Renal cortex interstitium (tissue), 11 donors: Measurements from ENCODE around the gene ZNF500. TPM values are rescaled to one million over a fixed set of nuclear protein-coding genes. Genes with fewer than 3 reads are reported as not detected.

Source experiments
- DNase-seq, 11 donors: peaks; one replicate each; pipeline ENCODE4 v3.0.0-alpha.2; 2013; ENCODE audit warnings: low read depth in 9 of 11, low spot score in 4 of 11; ENCODE audit errors: extremely low read depth in 1 of 11
- polyA plus RNA-seq, 3 donors: library from polyadenylated mRNA; unstranded; fragments of 120-200 nt; gene quantifications; one replicate each; pipeline ENCODE4 v1.2.1, GENCODE V29; 2013; ENCODE audit not compliant: insufficient read length in 3 of 3

ZNF500 gene
- polyA plus RNA-seq, 3 donors = 12.7 to 20.5 (median 18.5) TPM

DNA sequence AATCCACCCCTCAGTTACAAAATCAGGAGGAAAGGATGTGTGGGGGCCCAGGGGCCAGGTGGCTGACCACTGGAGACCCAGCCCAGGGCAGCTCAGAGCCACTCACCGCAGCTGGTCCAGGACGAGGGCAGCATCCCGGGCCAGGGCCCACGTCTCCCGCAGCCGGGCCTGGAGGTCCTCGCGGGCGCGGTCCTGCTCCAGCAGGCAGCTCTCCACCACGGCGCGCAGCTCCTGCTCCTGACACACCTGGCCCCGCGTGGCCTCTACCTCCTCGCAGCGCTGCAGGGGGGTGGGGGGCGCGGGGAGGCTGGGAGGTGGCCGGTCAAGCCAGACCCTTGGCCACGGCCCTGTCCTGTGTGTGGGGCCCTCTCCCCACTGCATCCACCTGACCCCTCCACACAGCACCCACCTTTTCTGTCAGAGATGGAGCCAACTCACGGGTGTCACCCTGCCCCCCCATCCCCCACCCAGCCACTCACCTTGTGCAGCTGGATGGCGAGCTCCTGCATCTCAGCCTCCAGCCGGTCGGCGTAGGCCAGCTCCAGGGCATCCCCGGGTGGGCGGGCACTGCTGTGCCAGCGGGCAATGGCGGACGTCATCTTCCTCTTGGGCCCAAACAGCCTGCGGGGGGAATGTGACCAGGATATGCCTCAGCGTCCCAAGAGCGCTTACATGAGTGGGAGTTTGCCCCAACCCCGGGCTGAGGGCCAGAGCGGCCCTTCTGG is 68.5 kb downstream of the ZNF500 start:
- no peak for DNase-seq

Other genes starting within 250 kb of the ZNF500 start
- gene CDIP1, start 228.4 kb downstream of the ZNF500 start, polyA plus RNA-seq = 10 to 100 TPM; 27.9 to 33.2 (median 31.3) TPM
- under 1 TPM; 0.16 to 0.27 (median 0.24) TPM for gene C16orf96, start 210.8 kb downstream of the ZNF500 start, polyA plus RNA-seq
- 10 to 100 TPM; 11.6 to 31.8 (median 23.5) TPM for gene UBALD1, start 152.3 kb downstream of the ZNF500 start, polyA plus RNA-seq
- 10 to 100 TPM; 42.5 to 68.9 (median 51.9) TPM for gene MGRN1, start 142.3 kb downstream of the ZNF500 start, polyA plus RNA-seq
- 10 to 100 TPM; 33.9 to 53.0 (median 43.9) TPM for gene NUDT16L1, start 73.6 kb downstream of the ZNF500 start, polyA plus RNA-seq
- 10 to 100 TPM; 22.5 to 34.3 (median 23.0) TPM for gene ANKS3, start 32.9 kb downstream of the ZNF500 start, polyA plus RNA-seq
- 1 to 10 TPM; 1.8 to 3.1 (median 2.1) TPM for gene DNAAF8, start 32.6 kb downstream of the ZNF500 start, polyA plus RNA-seq
- gene SEPTIN12, start 21.2 kb upstream of the ZNF500 start, polyA plus RNA-seq = 1 to 10 TPM in 1 of 3 donors, under 1 TPM in 1, not detected in 1; 0.32 to 6.1 TPM
- gene SMIM22, start 28.2 kb upstream of the ZNF500 start, polyA plus RNA-seq = 10 to 100 TPM in 1 of 3 donors, 1 to 10 TPM in 2; 3.6 to 13.3 (median 9.0) TPM
- gene ROGDI, start 35.5 kb upstream of the ZNF500 start, polyA plus RNA-seq = 10 to 100 TPM; 12.9 to 42.4 (median 41.0) TPM
- gene GLYR1, start 80.1 kb upstream of the ZNF500 start, polyA plus RNA-seq = 100 to 1,000 TPM in 2 of 3 donors, 10 to 100 TPM in 1; 79.8 to 134 (median 127) TPM
- gene UBN1, start 80.3 kb upstream of the ZNF500 start, polyA plus RNA-seq = 10 to 100 TPM; 35.1 to 36.2 (median 35.2) TPM
- gene PPL, start 170.0 kb upstream of the ZNF500 start, polyA plus RNA-seq = 10 to 100 TPM; 23.1 to 30.5 (median 29.3) TPM
- under 1 TPM; 0.21 to 0.36 (median 0.33) TPM for gene SEC14L5, start 191.2 kb upstream of the ZNF500 start, polyA plus RNA-seq